AG09319 (cell line): ENCODE results near the gene ST7L.

ENCODE experiments used
- DNase-seq: peaks from one replicate; pipeline ENCODE4 v3.0.0-alpha.2; 2010; ENCODE audit warnings: low read depth; ENCODE audit errors: extremely low read depth
- CTCF ChIP-seq: IDR thresholded peaks from 2 replicates; pipeline ENCODE4 v1.5.1; 2011; ENCODE audit warnings: low read depth, mild to moderate bottlenecking, inconsistent platforms, low read length, moderate library complexity

ST7L gene

GRCh38 chr1:112510340-112510739 is 108.6 kb downstream of the ST7L start:
- TF ChIP-seq CTCF = no peak
- DNase-seq = no peak

- no peak for DNase-seq
- TF ChIP-seq CTCF = no peak
Measured at GRCh38 chr1:112509660-112510178, 109.2 kb downstream of the ST7L start.

DNA sequence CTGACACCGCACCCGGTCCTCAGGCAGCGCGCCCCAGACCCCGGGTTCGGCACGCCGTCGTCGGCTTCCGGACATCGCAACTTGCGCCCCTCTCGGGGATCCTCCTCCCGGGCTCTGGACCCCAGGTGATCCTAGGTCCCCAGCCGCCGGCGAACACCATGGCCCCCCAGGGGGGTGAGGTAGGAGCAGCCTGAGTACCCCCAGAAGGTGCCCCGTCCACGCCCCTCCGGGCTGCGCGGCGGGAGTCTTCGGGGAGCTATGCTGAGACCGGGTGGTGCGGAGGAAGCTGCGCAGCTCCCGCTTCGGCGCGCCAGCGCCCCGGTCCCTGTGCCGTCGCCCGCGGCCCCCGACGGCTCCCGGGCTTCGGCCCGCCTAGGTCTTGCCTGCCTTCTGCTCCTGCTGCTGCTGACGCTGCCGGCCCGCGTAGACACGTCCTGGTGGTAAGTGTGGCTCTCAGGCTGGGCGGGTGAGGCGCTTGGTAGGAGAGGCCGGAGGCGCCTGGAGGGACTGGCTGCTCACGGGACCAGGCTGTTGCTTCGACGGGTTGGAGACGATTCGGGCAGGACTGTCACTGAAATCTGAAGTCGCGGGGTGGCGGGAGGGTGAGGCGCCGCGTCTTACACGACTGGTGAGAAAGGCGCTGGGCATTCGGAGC is 109.8 kb downstream of the ST7L start:
- no peak for TF ChIP-seq CTCF
- no peak for DNase-seq

- no peak for DNase-seq
- no peak for TF ChIP-seq CTCF
Measured at GRCh38 chr1:112508278-112509004, 110.5 kb downstream of the ST7L start, which contains the start of gene WNT2B. Gene WNT2B (plus strand): TSS chr1:112508965. CDS start chr1:112509263, 298 bp downstream.

GRCh38 chr1:112507921-112508277 is 111.0 kb downstream of the ST7L start:
- TF ChIP-seq CTCF = no peak
- DNase-seq = no peak

- no peak for DNase-seq
- no peak for TF ChIP-seq CTCF
Measured at GRCh38 chr1:112507336-112507735, 111.6 kb downstream of the ST7L start.

DNA sequence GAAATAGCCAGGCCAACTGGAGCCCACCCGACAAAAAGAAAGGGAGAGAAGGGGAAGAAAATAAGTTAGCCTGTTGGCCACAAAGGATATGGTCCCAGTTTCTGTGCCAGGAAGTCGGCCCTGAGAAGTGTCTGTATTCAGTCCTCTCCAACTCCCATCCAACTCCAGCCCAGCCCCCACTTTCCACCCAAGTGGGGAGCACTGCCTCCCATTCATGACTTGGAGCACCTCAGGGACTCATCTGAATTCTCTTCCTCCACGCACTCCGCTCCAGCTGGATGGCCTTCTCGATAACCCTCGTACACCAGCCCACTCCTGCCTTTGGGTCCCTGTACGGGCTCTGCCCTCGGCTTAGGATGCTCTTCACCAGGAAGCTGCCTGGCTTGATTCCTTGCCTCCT is 112.2 kb downstream of the ST7L start:
- TF ChIP-seq CTCF = no peak
- DNase-seq = no peak
